WTC11 (cell line): ENCODE measurements around the gene CCDC3. TPM values are rescaled to one million over a fixed set of nuclear protein-coding genes. Genes with fewer than 3 reads are reported as not detected.

ENCODE experiments used
- ATAC-seq: fragments of 200-7000 bp; cut with Tn5 transposase; 2 replicates; pipeline ENCODE4 v1.10.0; 2021; ENCODE audit warnings: mild to moderate bottlenecking, moderate library complexity
- CTCF ChIA-PET: fragments of 300-600 bp; sonication (Branson Sonifier 250); formaldehyde crosslinking; loops from one replicate; lab custom pipeline; 2021; ENCODE audit warnings: antibody characterized with exemption; lab: Charles Lee
- POLR2A ChIA-PET: fragments of 350-600 bp; sonication (Branson Sonifier 250); formaldehyde crosslinking; loops from one replicate; lab custom pipeline; 2021; ENCODE audit warnings: antibody characterized with exemption; lab: Charles Lee
- DNase-seq: peaks from one replicate; pipeline ENCODE4 v3.0.0; 2021; ENCODE audit warnings: low spot score
- H3K27ac Mint-ChIP-seq: 2 replicates; pipeline ENCODE4 v1.8.0; 2021; ENCODE audit warnings: mixed read lengths
- H3K27me3 Mint-ChIP-seq: 2 replicates; pipeline ENCODE4 v1.8.0; 2021; ENCODE audit warnings: low read depth, mild to moderate bottlenecking, moderate library complexity, mixed read lengths
- H3K36me3 Mint-ChIP-seq: 2 replicates; pipeline ENCODE4 v1.8.0; 2021; ENCODE audit warnings: mixed read lengths
- H3K4me1 Mint-ChIP-seq: 2 replicates; pipeline ENCODE4 v1.8.0; 2022; ENCODE audit warnings: mixed read lengths
- H3K4me3 Mint-ChIP-seq: 2 replicates; pipeline ENCODE4 v1.8.0; 2021; ENCODE audit warnings: mild to moderate bottlenecking, moderate library complexity, mixed read lengths
- H3K9me3 Mint-ChIP-seq: 2 replicates; pipeline ENCODE4 v1.8.0; 2021; ENCODE audit warnings: mixed read lengths
- AR ChIP-seq: fragments of 250-450 bp; sonication (Bioruptor Pico); IDR thresholded peaks from 2 replicates; pipeline ENCODE4 v1.9.0; 2021; ENCODE audit warnings: mild to moderate bottlenecking
- CREB1 ChIP-seq: sonication (generic); formaldehyde crosslinking; IDR thresholded peaks from 2 replicates; pipeline ENCODE4 v1.8.0; 2023; ENCODE audit warnings: mild to moderate bottlenecking, missing genetic modification reagents
- ELF4 ChIP-seq: sonication (generic); formaldehyde crosslinking; IDR thresholded peaks from 2 replicates; pipeline ENCODE4 v1.8.1; 2022; ENCODE audit warnings: low read depth, mild to moderate bottlenecking, moderate library complexity, missing genetic modification reagents
- FOXJ3 ChIP-seq: sonication (generic); formaldehyde crosslinking; IDR thresholded peaks from 2 replicates; pipeline ENCODE4 v1.9.0; 2021; ENCODE audit warnings: missing genetic modification reagents, mild to moderate bottlenecking, borderline replicate concordance
- FOXP1 ChIP-seq: sonication (generic); formaldehyde crosslinking; IDR thresholded peaks from 2 replicates; pipeline ENCODE4 v1.8.0; 2022; ENCODE audit warnings: missing genetic modification reagents, mild to moderate bottlenecking, moderate library complexity, borderline replicate concordance
- GRHL2 ChIP-seq: fragments of 250-450 bp; sonication (Bioruptor Pico); IDR thresholded peaks from 2 replicates; pipeline ENCODE4 v1.8.0; 2022; ENCODE audit warnings: mild to moderate bottlenecking, moderate library complexity; ENCODE audit not compliant: insufficient replicate concordance, severe bottlenecking
- JUN ChIP-seq: sonication (generic); formaldehyde crosslinking; IDR thresholded peaks from 2 replicates; pipeline ENCODE4 v1.8.0; 2023; ENCODE audit warnings: mild to moderate bottlenecking, missing genetic modification reagents
- KAT7 ChIP-seq: sonication (generic); formaldehyde crosslinking; IDR thresholded peaks from 2 replicates; pipeline ENCODE4 v1.8.1; 2023; ENCODE audit warnings: missing genetic modification reagents, mild to moderate bottlenecking, borderline replicate concordance
- MYBL2 ChIP-seq: sonication (generic); formaldehyde crosslinking; IDR thresholded peaks from 2 replicates; pipeline ENCODE4 v1.8.1; 2023; ENCODE audit warnings: mild to moderate bottlenecking, moderate library complexity, missing genetic modification reagents
- NFATC4 ChIP-seq: fragments of 250-450 bp; sonication (Bioruptor Pico); IDR thresholded peaks from 2 replicates; pipeline ENCODE4 v1.9.0; 2021; ENCODE audit warnings: mild to moderate bottlenecking
- OVOL2 ChIP-seq: fragments of 250-450 bp; sonication (Bioruptor Pico); IDR thresholded peaks from 2 replicates; pipeline ENCODE4 v1.9.0; 2021; ENCODE audit warnings: mild to moderate bottlenecking, borderline replicate concordance
- PREB ChIP-seq: sonication (generic); formaldehyde crosslinking; IDR thresholded peaks from 2 replicates; pipeline ENCODE4 v1.8.1; 2022; ENCODE audit warnings: mild to moderate bottlenecking, missing genetic modification reagents, moderate library complexity, borderline replicate concordance
- SMAD4 ChIP-seq: sonication (generic); formaldehyde crosslinking; IDR thresholded peaks from 2 replicates; pipeline ENCODE4 v1.8.0; 2022; ENCODE audit warnings: mild to moderate bottlenecking, missing genetic modification reagents
- SOX15 ChIP-seq: fragments of 250-450 bp; sonication (Bioruptor Pico); IDR thresholded peaks from 2 replicates; pipeline ENCODE4 v1.9.0; 2021; ENCODE audit warnings: mild to moderate bottlenecking
- TEAD4 ChIP-seq: sonication (generic); formaldehyde crosslinking; IDR thresholded peaks from 2 replicates; pipeline ENCODE4 v1.8.0; 2022; ENCODE audit warnings: mild to moderate bottlenecking, missing genetic modification reagents
- ZMAT4 ChIP-seq: fragments of 250-450 bp; sonication (Bioruptor Pico); IDR thresholded peaks from 2 replicates; pipeline ENCODE4 v1.9.0; 2021; ENCODE audit warnings: mild to moderate bottlenecking
- ZNF121 ChIP-seq: sonication (generic); formaldehyde crosslinking; IDR thresholded peaks from 2 replicates; pipeline ENCODE4 v1.8.0; 2023; ENCODE audit warnings: missing genetic modification reagents
- total RNA-seq: library from RNA; stranded (reverse); gene quantifications from 3 replicates; pipeline ENCODE4 v1.2.3, GENCODE V29; 2021
- TF ChIP-seq, protein P1 (sequence below): sonication (generic); formaldehyde crosslinking; IDR thresholded peaks from 2 replicates; pipeline ENCODE4 v1.8.1; 2022; ENCODE audit warnings: low read depth, missing genetic modification reagents, borderline replicate concordance
- TF ChIP-seq, protein P2 (sequence below): sonication (generic); formaldehyde crosslinking; IDR thresholded peaks from 2 replicates; pipeline ENCODE4 v1.8.1; 2023; ENCODE audit warnings: mild to moderate bottlenecking, missing genetic modification reagents, moderate library complexity
- TF ChIP-seq, protein P3 (sequence below): sonication (generic); formaldehyde crosslinking; conservative IDR thresholded peaks from 2 replicates; pipeline ENCODE4 v1.8.1; 2023; ENCODE audit warnings: mild to moderate bottlenecking, low read depth, missing genetic modification reagents, moderate library complexity
- TF ChIP-seq, protein P4 (sequence below): fragments of 250-450 bp; sonication (Bioruptor Pico); IDR thresholded peaks from 2 replicates; pipeline ENCODE4 v2.1.2; 2022; ENCODE audit warnings: mild to moderate bottlenecking, moderate library complexity

Gene CCDC3
- total RNA-seq, 1 experiment from 2014 or later, result 3.5 TPM

- TF ChIP-seq TEAD4 (no peak), ZNF121 (no peak)
Measured at GRCh38 chr10:12965571-12965970, 35.9 kb downstream of the CCDC3 start (continued).

DNA sequence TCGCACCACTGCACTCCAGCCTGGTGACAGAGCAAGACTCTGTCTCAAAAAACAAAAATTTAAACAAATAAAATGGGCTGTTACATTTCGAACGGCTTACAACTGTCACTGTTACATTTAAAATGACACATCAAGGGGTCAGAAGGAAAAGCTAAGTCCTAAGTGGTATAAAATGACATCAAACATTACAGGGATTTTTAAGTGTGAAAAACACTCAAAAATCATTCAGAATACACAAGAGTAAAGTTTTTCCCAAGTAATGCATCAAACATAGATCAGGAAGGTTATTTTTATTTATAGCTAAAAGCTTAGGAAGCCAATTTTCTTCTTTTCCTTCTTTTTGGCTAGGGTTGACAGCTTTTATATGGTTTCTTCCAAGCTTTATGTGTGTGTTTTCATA is 39.0 kb downstream of the CCDC3 start:
- ATAC-seq (no peak), DNase-seq (no peak)
- H3K36me3 Mint-ChIP-seq, result peaks cover 10% of the 10 kb centered on the region
- peaks cover 20% of the 10 kb centered on the region for H3K9me3 Mint-ChIP-seq
- CTCF ChIA-PET, result no interaction called here
- TF ChIP-seq, protein P1, sequence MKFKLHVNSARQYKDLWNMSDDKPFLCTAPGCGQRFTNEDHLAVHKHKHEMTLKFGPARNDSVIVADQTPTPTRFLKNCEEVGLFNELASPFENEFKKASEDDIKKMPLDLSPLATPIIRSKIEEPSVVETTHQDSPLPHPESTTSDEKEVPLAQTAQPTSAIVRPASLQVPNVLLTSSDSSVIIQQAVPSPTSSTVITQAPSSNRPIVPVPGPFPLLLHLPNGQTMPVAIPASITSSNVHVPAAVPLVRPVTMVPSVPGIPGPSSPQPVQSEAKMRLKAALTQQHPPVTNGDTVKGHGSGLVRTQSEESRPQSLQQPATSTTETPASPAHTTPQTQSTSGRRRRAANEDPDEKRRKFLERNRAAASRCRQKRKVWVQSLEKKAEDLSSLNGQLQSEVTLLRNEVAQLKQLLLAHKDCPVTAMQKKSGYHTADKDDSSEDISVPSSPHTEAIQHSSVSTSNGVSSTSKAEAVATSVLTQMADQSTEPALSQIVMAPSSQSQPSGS, result no peak
- TF ChIP-seq, protein P2, sequence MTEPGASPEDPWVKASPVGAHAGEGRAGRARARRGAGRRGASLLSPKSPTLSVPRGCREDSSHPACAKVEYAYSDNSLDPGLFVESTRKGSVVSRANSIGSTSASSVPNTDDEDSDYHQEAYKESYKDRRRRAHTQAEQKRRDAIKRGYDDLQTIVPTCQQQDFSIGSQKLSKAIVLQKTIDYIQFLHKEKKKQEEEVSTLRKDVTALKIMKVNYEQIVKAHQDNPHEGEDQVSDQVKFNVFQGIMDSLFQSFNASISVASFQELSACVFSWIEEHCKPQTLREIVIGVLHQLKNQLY (CRISPR knock-in tag), result no peak
- TF ChIP-seq KAT7 (CRISPR knock-in tag) (no peak), GRHL2 (CRISPR knock-in tag) (no peak), FOXP1 (CRISPR knock-in tag) (no peak), OVOL2 (CRISPR knock-in tag) (no peak), ELF4 (CRISPR knock-in tag) (no peak), ZMAT4 (CRISPR knock-in tag) (no peak), CREB1 (CRISPR knock-in tag) (no peak), PREB (no peak), JUN (CRISPR knock-in tag) (no peak)
- TF ChIP-seq, protein P3, sequence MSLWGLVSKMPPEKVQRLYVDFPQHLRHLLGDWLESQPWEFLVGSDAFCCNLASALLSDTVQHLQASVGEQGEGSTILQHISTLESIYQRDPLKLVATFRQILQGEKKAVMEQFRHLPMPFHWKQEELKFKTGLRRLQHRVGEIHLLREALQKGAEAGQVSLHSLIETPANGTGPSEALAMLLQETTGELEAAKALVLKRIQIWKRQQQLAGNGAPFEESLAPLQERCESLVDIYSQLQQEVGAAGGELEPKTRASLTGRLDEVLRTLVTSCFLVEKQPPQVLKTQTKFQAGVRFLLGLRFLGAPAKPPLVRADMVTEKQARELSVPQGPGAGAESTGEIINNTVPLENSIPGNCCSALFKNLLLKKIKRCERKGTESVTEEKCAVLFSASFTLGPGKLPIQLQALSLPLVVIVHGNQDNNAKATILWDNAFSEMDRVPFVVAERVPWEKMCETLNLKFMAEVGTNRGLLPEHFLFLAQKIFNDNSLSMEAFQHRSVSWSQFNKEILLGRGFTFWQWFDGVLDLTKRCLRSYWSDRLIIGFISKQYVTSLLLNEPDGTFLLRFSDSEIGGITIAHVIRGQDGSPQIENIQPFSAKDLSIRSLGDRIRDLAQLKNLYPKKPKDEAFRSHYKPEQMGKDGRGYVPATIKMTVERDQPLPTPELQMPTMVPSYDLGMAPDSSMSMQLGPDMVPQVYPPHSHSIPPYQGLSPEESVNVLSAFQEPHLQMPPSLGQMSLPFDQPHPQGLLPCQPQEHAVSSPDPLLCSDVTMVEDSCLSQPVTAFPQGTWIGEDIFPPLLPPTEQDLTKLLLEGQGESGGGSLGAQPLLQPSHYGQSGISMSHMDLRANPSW, result no peak
- TF ChIP-seq, all 79 proteins: peak for 0
- Mint-ChIP-seq H3K4me1 (peaks cover 6% of the 10 kb centered on the region), H3K27ac (no peak overlapping the region), H3K4me3 (no peak overlapping the region), H3K27me3 (no peaks in the 10 kb centered on the region)
- POLR2A ChIA-PET, result no interaction called here

DNA sequence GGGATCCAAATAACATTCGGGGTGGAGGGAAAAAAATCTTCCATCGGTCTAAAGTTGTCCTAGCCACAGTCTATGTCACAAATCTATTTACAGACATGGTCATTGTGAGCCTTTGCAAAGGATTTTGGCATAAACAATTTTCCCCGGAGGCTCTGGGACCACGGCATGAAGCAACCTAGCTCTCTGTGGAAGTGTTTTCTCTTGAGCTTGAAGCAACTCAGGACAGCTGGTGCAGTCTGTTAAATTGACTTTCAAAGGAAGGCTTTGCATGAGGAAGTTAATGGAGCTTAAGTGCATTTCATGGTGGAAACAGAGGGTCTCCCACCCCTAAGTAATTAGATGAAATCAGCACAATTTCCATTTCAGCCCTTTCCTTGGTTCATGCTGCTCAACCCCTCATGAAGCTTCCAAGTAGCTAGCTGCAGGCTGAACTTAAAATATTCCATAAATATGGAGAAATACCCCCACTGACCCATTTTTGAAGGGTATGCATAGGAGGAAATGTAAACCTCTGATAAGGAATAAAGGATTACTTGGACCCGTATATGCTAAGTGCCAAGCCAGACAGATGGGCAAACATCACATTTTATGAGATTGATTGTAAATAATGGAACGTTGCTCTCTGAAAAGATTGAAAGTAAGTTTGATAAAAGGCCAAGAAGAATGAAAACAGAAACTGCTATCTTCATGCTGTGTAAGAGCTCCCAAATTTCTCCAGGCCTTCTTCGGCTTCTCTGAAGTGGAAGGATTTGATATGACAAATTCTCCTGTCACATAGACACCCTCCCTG is 39.9 kb downstream of the CCDC3 start:
- CTCF ChIA-PET, result interaction anchor here (0.6 to 1.1 kb wide), 3 partner anchors 60 to 179 kb away, joined by 3 read pairs; no protein-coding TSS in a partner anchor
- peaks cover 17% of the 10 kb centered on the region for H3K36me3 Mint-ChIP-seq
- H3K27me3 Mint-ChIP-seq, result no peaks in the 10 kb centered on the region
- peaks cover 22% of the 10 kb centered on the region for H3K9me3 Mint-ChIP-seq
- DNase-seq (no peak), ATAC-seq (no peak)
- H3K4me1 Mint-ChIP-seq, result peaks cover 6% of the 10 kb centered on the region
- H3K27ac Mint-ChIP-seq, result no peak overlapping the region
- no peak overlapping the region for H3K4me3 Mint-ChIP-seq
- POLR2A ChIA-PET, result no interaction called here
- no peak for TF ChIP-seq NFATC4
- no peak for TF ChIP-seq FOXJ3 (CRISPR knock-in tag)
- no peak for TF ChIP-seq SOX15 (CRISPR knock-in tag)
- TF ChIP-seq, protein P4, sequence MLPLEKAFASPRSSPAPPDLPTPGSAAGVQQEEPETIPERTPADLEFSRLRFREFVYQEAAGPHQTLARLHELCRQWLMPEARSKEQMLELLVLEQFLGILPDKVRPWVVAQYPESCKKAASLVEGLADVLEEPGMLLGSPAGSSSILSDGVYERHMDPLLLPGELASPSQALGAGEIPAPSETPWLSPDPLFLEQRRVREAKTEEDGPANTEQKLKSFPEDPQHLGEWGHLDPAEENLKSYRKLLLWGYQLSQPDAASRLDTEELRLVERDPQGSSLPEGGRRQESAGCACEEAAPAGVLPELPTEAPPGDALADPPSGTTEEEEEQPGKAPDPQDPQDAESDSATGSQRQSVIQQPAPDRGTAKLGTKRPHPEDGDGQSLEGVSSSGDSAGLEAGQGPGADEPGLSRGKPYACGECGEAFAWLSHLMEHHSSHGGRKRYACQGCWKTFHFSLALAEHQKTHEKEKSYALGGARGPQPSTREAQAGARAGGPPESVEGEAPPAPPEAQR, result no peak
- TF ChIP-seq SMAD4 (CRISPR knock-in tag), result no peak
- TF ChIP-seq AR (CRISPR knock-in tag), result no peak
- no peak for TF ChIP-seq MYBL2 (CRISPR knock-in tag)
- no peak for TF ChIP-seq KAT7 (CRISPR knock-in tag)
